ENCODE results near the gene C5orf22.
A peak's percentile ranks its signal among the peaks of the same experiment; 100 is the strongest.
"Not testable (repeated sequence)": the region's sequence is repeated elsewhere in the genome, so short reads cannot be mapped to it uniquely, and the experiment has no call there.

Gene C5orf22

GRCh38 chr5:31531888-31532547 lies at the start of gene C5orf22, which contains the start of gene DROSHA:
Gene C5orf22, plus strand, starts transcription at chr5:31532301. Its CDS starts 92 bp downstream, at chr5:31532393.
Gene DROSHA, minus strand, starts transcription at chr5:31532093. Its CDS starts 3,034 bp downstream, at chr5:31529059.
- DNase-seq (ENCODE audit: low spot score): peak; percentile 98

GRCh38 chr5:31485376-31486207 lies 46.5 kb upstream of the C5orf22 start:
- no peak for DNase-seq (ENCODE audit: low spot score)

- DNase-seq (ENCODE audit: low spot score): no peak
These were observed 45.7 kb upstream of the C5orf22 start for GRCh38 chr5:31486441-31486840.

- no peak for DNase-seq (ENCODE audit: low spot score)
These were observed 44.6 kb upstream of the C5orf22 start for GRCh38 chr5:31487506-31487905.

DNA sequence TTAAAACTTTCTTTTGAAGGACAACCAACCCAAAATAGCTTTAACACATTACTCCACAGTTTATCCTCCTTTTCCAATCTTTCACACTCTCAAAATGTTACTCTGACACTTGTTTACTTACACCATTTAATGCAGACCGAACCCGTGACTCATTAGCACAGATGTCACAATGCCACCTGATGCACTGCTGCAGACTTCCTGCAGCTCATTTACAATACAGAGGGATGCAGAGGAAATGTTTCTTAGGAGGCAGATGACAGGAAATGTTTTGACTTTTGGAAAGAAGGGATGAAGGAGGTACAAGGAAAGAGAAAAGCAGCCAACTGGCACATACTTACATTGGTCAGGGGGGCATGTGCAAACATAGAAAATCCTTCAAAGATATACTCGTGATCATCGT lies 39.2 kb upstream of the C5orf22 start:
- no peak for DNase-seq (ENCODE audit: low spot score)

- DNase-seq (ENCODE audit: low spot score): no peak
These were observed 36.8 kb upstream of the C5orf22 start for GRCh38 chr5:31495336-31495735.

DNA sequence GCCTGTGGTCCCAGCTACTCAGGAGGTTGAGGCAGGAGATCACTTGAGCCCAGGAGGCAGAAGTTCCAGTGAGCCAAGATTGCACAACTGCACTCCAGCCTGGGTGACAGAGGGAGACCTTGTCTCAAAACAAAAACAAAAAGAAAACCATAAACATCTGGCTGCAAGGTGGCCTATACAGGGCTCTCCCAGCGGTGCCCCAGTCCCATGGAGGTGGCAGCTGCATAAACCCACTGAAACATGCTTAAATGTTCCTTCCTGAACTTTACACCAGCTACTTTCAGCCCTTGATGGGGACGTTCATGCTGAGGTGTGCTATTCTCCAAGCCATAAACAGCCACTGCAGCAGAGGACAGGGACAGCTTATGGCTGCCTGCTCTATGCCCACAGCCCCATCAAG lies 35.8 kb upstream of the C5orf22 start:
- no peak for DNase-seq (ENCODE audit: low spot score)

DNA sequence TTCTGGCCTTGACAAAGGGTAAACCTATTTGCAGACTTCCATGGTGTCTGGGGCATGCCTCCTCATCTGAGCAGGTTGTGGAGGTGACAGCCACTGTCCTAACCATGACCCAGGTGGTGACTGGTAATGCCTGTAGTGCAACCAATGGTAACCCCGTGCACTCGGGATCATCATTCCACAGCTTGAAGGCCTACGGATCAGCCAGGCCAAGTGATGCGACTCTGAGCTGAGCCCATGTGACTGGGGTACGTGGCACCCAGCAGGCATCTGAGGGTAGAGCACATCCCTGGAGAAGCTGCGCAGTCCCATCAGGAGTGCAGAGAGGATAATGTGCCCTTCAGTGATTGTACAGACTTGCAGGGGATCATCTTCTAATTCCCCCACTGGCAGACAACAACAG lies 35.2 kb upstream of the C5orf22 start:
- DNase-seq (ENCODE audit: low spot score): no peak

DNA sequence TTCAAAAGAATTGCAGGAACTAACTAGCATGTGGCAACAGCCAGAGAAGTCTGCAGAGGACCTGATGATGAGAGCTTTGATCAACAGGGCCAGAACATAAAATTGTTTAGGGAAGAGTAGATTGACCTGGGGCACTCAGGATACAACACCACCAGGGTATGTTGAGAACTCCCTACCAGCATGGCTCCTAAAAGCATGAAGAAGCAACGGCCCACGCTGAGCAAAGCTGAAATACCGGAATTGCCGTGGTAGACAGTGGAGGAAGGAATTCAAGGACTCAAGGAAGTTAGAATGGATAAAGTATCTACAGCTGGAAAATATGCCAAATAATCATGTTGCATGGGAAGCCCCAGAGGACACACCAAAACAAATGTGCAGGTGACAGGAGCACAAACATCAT lies 31.8 kb upstream of the C5orf22 start:
- no peak for DNase-seq (ENCODE audit: low spot score)

DNA sequence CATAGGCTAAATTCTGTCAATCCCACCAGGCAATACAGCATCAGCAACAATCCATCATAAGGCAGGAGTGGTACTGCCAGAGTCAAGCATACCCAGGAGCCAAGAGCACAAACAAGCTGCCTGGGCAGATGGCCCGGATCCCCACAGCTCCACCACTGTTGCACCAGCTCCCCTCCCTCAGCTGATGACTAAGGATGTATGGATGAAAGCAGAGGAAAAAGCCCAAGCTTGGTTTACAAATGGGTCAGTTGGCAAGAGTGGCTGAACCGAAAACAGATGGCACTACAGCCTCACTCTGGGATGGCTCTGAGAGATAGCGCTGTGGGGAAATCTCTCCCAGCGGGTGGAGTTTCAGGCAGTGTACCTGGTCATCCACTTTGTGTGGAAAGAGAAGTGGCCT lies 29.6 kb upstream of the C5orf22 start:
- no peak for DNase-seq (ENCODE audit: low spot score)

DNA sequence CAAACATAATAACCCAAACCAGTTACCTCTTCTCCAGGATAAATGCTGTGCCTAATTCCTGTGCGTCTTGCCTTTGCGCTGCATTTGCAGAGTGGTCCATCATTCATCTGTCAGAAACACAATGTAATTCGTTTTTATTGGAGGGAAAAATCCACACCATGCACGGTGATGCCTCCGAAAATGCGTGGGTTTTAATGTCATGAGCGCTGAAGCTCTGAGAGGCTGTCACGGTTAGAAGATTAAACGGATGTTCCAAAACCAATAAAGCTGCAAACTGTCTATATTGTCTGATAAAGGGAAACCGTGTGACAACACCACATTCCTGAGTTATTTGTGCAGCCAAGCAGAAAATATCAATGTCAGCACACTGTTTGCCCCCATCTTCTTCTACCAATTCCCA lies 27.6 kb upstream of the C5orf22 start:
- DNase-seq (ENCODE audit: low spot score): no peak

GRCh38 chr5:31511305-31511704 lies 20.8 kb upstream of the C5orf22 start:
- no peak for DNase-seq (ENCODE audit: low spot score)

DNA sequence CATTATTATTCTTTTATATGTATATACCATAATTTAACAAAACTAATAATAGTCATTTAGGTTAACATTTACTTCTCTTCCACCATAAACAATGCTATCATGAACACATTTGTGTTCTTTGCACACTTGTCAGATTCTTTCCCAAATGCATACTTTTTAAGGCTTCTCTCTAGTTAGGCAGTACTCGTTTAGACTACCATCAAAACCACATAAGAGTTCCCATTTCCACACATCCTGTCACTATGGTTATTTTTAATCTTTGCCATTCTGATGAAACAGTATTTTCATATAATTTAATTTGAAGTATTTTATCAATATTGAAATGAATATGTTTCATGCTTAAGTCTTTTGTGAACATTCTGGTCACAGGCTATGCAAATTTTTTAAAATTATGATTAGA lies 15.3 kb upstream of the C5orf22 start:
- DNase-seq (ENCODE audit: low spot score): no peak

- no peak for DNase-seq (ENCODE audit: low spot score)
These were observed 9.1 kb upstream of the C5orf22 start for GRCh38 chr5:31523041-31523440.

DNA sequence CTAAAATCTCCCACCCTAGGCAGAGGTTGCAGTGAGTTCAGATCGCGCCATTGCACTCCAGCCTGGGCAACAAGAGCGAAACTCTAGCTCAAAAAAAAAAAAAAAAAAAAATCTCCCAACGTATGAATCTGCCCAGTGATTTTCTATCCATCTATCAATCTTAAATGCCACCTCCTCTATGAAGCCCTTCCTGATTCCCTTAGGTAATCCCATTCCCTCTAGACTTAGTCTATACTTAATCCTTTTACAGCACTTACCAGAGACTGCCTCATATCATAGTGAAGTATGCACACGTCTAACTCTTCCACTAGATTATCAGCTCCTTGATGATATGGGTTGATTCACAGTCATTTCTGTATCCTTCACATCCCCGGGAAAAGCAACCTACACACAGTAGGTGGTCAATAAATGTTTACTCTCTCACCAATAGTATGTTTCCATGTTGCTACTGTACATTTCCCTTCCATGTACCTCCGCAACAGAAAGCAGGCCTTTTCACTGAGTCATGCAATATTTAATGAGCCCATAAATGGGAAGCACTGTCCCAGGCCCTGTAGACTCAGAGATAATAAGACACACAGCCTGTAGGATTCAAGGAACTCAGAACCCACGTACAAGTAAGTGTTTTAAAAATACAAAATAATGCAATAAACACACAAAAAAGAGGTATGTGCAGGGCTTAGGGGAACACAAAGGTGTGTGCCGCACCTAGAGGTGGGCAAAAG lies 1.4 kb upstream of the C5orf22 start:
- no peak for DNase-seq (ENCODE audit: low spot score)

DNA sequence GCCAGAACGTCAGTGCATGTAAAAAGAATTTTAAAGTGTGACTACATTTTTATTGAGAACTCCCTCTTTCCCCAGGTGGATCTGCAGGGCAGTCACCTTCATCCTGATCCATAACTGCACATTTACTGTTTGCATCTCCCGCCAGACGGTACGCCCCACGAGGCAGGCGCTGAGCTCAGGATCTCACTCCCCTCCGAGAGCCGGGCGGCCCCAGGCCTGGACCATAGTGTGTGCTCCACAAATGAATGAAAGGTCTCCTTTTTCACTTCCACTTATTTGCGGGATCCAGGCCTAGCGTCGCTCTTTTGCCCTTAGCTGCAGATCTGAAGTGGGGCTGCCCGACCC lies 586 bp upstream of the C5orf22 start:
- peak; percentile 65 for DNase-seq (ENCODE audit: low spot score)

GRCh38 chr5:31534527-31535046 lies 2.5 kb downstream of the C5orf22 start:
- DNase-seq (ENCODE audit: low spot score): no peak

DNA sequence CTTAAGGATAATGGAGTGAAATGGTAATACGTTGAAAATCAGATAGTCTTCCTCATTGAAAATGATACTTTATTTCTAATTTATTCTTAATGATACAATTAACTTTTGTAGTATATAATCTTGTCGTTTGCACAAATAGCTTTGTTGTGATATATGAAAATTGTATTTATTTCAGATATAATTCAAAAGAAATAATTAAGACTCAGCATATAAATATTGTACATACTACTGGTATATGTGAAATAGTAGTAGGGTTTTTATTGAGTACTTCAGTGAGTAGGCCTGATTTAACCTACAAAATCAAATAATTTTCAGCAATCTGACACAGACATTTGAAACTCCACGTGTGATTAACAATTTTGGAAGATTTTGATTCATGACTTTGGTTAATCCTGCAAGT lies 4.8 kb downstream of the C5orf22 start:
- DNase-seq (ENCODE audit: low spot score): no peak

DNA sequence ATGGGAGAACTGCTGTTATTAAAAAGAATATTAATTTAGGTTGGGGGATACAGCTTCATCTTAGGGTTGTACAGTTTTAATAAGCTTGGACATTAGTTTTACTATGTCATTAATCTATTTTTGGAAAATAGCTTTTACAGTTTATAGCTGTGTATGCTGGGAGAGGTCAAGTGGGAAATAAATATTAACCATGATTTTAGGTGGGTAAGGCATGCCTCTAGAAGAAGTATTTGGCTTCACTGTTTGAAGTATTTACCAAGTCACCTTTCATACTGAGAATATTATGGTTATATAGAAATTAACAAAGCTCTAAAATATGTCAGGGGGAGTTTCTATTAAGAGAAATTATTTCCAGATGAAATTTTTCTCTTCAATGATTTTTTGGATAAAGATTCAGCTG lies 5.2 kb downstream of the C5orf22 start:
- no peak for DNase-seq (ENCODE audit: low spot score)

- peak; percentile 15 for DNase-seq (ENCODE audit: low spot score)
These were observed 5.8 kb downstream of the C5orf22 start for GRCh38 chr5:31537851-31538250.

DNA sequence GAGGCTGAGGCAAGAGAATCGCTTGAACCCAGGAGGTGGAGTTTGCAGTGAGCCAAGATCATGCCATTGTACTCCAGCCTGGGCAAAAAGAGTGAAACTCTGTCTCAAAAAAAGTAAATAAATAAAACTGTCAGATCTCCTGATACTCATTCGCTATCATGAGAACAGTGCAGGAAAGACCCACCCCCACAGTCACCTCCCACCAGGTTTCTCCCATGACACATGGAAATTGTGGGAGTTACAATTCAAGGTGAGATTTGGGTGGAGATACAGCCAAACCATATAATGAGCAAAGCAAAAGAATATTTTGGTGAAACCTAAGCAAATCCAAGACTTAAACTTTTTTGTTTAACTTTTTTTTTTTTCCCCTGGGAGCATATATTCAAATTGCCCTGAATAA lies 17.0 kb downstream of the C5orf22 start:
- DNase-seq (ENCODE audit: low spot score): not testable (repeated sequence)

DNA sequence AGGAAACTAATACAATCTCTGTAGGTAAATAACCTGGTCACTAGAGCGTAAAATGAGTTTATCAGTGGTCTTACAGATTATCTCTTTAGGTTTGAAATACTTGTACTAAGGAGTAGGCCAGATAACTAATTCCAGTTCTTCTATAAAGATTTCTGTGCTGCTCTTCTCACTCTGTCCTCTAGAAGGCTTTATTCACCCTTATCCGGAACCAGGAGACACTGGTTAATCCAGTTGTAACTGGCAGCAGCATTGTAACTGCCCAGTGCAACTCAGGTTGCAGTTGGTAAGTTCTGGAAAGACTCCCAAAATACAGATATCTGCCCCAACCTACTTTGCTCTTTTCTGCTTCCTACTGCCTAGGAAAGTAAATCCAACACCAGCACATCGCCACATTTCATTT lies 19.8 kb downstream of the C5orf22 start:
- DNase-seq (ENCODE audit: low spot score): no peak

DNA sequence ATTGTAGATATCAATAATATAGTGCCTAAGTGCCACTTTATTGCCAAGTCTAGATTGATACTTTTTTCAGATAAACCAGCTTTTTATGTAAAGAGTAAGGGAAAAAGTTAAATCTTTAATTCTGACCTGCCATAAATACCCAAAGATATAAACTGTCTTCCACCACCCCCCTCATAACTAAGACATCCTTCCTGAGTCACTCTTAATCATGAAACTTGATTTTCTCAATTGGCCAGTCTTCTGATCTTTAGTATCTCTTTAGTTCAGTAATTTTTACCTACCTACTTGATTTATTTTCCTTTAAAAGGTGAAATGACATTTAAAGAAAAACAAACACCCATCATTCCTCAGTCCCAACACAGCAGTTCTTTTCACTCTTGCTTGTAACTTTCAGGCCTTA lies 21.8 kb downstream of the C5orf22 start:
- DNase-seq (ENCODE audit: low spot score): no peak

Data from GM03348 (cell line).